GM13977 (cell line): Measurements from ENCODE around the gene NUB1.

Experiments
- DNase-seq: peaks from one replicate; pipeline ENCODE4 v3.0.0; 2012; ENCODE audit warnings: low spot score
- CTCF ChIP-seq: IDR thresholded peaks from 2 replicates; pipeline ENCODE4 v1.5.1; 2012; ENCODE audit warnings: mild to moderate bottlenecking, control low read depth; ENCODE audit not compliant: insufficient read depth; ENCODE audit errors: extremely low read depth, missing control alignments
- in situ Hi-C: fragments of 300-500 bp; cut with MboI; formaldehyde crosslinking; loops from one replicate; pipeline ENCODE4 v1.12.0; 2022; ENCODE audit warnings: low sequenced_read_pairs, low pct_unique_long_range_greater_than_20kb, mixed read lengths, inconsistent platforms; ENCODE audit not compliant: unreplicated experiment

Gene NUB1

DNA sequence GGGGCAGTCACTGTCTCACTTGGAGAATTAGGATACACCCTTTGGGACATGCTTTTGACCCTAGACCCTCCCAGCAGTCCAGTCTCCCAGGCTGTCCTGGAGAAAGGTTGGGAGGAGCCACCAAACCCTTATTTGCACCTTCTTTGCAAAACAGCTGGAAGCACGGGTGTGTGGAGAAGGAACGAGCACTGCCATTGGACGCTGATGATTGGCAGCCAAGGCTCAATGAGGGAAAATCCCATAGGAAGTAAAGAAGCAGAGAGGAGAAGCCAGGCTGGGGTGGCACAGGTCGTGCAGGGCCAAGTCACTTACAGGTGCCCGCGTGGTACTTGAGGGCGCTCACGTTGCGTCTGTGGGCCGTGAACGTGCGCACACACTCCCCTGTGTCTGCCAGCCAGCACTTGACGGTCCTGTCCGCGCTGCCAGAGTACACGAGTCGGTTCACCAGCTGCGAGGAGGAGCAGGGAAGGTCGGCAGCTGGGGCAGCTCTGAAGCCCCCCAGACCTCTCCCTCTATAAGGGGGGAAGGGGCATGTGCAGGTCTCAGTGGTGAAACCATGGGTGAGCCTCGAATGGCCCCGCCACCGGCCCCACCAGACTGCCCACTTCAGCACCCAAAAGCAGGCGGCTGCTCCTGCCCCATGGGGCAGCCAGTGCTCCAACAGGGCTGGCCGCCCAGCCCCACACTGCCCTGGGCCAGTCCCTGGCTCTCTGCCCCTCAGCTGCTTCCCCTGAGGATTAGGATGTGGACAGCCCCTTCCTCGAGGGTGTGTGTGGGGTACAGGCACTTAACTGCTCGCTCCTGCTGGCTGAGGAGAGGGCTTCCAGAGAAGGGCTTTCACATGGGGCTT lies 43.4 kb downstream of the NUB1 start:
- no peak for DNase-seq
- in situ Hi-C loops = no loop called here
- TF ChIP-seq CTCF = no peak

DNA sequence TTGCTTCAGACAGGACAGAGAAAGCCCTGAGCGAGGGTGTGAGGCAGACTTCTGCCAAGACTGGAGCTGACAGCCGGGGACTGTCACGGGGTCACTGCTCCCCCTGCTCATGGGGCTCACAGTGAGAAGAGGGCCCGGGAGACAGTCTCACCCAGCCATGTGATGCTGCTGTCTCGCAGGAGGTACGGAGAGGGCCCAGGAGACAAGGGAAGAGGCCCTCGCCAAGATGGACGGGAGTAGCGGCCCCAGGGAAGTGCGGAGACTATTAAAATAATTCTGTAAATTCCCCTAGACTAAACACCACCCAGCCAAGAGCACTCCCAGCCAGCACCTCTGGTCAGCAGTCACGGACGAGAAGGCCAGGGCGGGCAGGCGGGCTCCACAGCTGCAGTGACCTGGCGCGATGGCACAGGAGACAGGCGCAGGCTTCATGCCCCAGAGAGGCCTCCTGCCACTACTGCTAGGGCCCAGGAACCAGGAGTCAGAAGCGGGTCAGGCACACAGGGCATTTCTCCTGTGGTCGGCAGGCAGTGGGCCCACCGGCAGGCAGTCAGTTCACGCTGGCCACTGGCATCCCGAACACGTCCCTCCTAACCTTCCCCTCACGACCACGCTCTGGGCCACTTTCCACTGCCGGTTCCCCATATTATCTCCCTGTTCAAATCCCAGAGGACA lies 44.2 kb downstream of the NUB1 start:
- no peak for TF ChIP-seq CTCF
- in situ Hi-C loops = no loop called here
- no peak for DNase-seq

- DNase-seq = no peak
- TF ChIP-seq CTCF = no peak
- in situ Hi-C loops = no loop called here
Observed at GRCh38 chr7:151386301-151387160, 44.9 kb downstream of the NUB1 start.

- TF ChIP-seq CTCF = no peak
- in situ Hi-C loops = no loop called here
- no peak for DNase-seq
Observed at GRCh38 chr7:151387161-151388006, 45.8 kb downstream of the NUB1 start.

DNA sequence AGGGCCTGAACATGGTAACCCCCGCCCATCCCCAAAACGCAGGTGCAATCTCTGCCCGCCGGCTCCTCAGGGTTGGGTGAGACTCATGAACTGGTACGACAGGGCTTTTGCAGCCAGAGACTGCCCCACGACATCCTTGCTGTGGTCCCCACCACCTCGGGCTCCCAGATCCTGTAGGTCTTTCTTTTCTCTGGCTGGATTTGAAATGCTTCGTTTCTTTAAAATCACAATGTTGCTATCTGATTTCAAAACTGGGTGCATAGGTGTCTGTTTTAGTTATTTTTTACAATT lies 46.3 kb downstream of the NUB1 start:
- in situ Hi-C loops = no loop called here
- no peak for TF ChIP-seq CTCF
- DNase-seq = no peak

- DNase-seq = no peak
- in situ Hi-C loops = no loop called here
- no peak for TF ChIP-seq CTCF
Observed at GRCh38 chr7:151388430-151388829, 46.8 kb downstream of the NUB1 start.
